Hepatic stellate cell (primary cell): ENCODE measurements around the gene ZFR.
"Not testable (repeated sequence)": the region's sequence is repeated elsewhere in the genome, so short reads cannot be mapped to it uniquely, and the experiment has no call there.

Experiments
- DNase-seq: peaks from one replicate; pipeline ENCODE4 v3.0.0; 2011; ENCODE audit warnings: low spot score

Gene ZFR

GRCh38 chr5:32357658-32358057, 86.9 kb downstream of the ZFR start:
- no peak for DNase-seq

DNA sequence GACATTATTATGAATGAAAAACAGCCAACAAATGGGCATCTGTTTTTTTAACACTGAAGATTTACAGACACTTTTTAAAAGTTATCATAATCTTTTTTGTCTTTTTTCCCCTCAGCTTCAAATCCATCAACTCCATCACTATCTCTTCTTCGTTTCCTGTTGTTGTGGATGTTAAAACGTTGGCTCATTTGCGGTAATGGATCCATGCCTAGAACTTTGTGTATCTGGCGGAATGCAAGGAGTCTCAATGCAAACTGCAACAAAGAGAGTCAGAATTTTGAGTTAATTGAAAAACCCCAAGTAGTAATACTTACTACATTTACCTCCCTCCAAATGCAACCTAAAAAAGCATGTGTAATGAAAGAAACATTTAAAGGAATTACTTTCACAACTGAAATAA, 88.9 kb downstream of the ZFR start:
- DNase-seq: no peak

DNA sequence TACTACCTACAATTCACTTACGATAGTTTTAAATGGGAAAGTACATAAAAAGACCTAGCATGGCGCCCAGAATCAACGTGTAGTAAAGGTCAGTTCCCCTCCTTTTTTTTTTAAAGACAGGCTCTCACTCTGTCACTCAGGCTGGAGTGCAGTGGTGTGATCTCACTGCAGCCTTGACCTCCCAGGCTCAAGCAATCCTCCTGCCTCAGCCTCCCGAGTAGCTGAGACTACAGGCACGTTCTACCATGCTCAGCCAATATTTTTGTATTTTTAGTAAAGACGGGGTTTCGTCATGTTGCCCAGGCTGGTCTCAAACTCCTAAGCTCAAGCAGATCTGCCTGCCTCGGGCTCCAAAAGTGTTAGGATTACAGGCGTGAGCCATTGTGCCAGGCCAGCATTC, 91.1 kb downstream of the ZFR start:
- DNase-seq: no peak

- no peak for DNase-seq
Measured at GRCh38 chr5:32352685-32353084, 91.9 kb downstream of the ZFR start.

GRCh38 chr5:32346869-32347268, 97.7 kb downstream of the ZFR start:
- no peak for DNase-seq

DNA sequence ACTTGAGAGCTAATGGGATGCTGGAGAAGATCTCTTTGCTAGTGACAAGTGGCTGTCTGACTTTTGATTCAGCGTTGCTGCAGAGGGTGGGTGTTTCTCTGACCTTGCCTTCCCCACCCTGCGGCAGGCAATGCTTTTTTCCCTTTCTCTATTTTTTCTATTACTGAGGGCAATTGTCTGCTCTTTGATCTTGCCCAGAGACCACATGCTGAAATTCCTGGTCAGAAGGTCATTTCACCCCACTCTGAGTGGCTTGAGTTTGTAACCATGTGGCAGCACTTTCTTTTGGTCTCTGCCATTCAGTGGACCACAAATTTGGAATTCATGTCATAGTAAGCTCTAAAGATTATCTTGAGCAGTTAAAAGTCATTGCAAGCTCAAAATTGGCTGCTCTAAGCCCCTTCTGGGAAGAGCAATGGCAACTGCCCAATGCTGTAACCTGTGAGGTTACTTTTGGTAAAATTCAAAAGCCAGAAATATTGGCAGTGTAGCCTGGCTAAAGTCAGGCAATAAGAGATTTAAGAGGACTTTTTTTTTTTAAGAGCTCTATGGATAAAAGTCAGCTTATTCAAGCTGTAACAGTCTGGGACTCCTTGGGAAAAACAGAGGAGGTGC, 101.4 kb downstream of the ZFR start:
- DNase-seq: no peak

DNA sequence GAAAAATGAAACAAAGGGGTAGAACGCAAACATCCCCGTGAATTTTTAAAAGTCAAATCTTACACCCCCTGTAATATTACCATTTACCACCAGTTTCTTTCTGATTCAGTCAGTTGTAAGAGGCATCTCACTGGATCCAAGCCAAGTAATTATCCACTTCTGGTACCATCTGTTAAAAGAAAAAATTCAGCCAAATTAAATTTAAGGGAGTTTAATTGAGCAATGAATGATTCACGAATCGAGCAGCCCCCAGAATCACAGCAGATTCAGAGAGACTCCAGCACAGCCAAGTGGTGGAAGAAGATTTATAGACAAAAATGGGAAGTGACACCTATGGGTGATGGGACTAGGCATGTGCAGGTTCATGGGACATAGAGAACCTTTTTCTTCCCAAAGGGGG, 101.9 kb downstream of the ZFR start:
- DNase-seq: no peak

GRCh38 chr5:32339878-32340277, 104.7 kb downstream of the ZFR start:
- no peak for DNase-seq

DNA sequence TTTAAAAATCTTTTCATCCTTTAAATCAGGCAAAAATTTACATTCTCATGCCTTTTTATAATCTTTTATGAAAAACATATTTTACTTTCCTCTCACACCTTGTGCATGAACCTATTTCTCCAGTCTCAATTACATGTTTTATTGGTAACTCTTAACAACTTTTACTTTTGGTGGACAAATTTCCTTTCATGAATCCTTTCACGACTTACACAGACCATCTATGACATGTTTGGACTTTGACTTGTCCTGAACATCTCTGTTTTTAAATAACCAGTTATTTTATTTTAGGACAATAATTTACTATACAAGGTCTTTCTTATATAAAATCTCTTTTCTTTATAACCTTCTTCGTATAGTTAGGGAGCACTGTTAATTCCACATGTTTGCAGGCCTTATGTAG, 105.3 kb downstream of the ZFR start:
- no peak for DNase-seq

DNA sequence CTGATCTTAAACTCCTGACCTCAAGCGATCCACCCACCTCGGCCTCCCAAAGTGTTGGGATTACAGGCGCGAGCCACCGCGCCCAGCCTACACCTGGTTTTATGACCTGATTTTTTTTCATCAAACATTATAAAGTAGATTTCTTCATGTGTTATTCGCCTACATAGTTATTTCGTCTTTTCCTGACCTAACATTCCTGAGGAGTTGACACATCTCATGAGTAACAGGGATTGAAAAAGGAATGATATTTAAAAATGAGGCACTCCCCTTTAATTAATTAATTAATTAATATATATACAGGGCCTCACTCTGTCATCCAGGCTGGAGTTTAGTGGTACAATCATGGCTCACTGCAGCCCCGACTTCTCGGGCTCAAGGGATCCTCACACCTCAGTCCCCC, 111.6 kb downstream of the ZFR start:
- DNase-seq: peak; percentile 40

DNA sequence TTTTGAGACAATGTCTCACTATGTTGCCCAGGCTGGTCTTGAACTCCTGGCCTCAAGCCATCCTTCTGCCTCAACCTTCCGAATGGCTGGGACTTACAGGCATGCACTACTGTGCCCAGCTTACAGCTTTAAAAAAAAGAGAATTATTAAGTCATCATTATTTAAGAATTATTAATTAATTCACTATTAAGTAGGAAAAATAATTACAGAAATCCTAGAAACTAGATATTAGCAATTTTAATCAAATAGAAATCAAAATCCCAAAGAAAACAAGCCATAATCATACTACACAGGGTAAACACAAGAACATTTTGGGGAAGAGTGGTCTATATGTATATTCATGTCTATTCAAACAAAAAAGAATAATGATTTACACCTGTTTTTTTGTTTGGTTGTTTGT, 112.2 kb downstream of the ZFR start:
- DNase-seq: no peak

- no peak for DNase-seq
Measured at GRCh38 chr5:32331935-32332274, 112.6 kb downstream of the ZFR start.

GRCh38 chr5:32331217-32331934, 113.2 kb downstream of the ZFR start:
- no peak for DNase-seq

- DNase-seq: no peak
Measured at GRCh38 chr5:32330126-32330971, 114.2 kb downstream of the ZFR start.

GRCh38 chr5:32329395-32329834, 115.1 kb downstream of the ZFR start:
- peak; percentile 73 for DNase-seq

DNA sequence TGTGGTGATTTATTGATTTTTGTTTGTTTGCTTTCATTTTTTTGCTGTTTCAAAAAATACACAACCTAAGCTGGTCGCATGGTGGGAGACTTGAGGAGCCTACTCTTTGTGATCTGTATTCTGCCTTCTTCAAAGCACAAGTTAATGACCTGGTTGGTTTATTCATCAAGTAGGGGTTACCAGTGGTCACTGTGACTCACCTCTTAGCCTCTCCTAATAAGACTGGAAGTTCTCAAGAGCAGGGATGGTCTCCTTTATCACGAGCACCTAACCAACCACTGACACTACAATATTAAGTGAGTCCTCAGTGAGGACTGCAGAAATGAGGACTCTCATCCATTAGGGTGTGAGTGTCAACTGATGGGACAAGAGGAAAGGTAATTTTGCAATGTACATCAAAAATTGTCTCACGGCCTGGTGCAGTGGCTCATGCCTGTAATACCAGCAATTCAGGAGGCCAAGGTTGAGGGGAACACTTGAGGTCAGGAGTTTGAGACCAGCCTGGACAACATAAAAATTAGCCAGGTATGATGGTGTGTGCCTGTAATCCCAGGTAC, 118.2 kb downstream of the ZFR start:
- DNase-seq: peak; percentile 34

DNA sequence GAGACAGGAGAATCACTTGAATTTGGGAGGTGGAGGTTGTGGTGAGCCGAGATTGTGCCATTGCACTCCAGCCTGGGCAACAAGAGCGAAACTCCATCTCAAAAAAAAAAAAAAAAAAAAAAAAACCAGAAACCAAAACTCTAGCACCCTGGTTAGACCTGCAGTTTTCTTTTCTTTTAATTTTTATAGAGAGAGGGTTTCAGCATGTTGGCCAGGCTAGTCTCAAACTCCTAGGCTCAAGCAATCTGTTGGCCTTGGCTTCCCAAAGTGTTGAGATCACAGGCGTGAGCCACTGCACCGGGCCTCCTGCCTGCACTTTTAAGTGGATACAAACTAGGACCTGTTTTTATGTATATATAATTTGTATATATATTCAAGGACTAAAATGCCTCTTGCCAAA, 118.9 kb downstream of the ZFR start:
- no peak for DNase-seq

GRCh38 chr5:32325062-32325461, 119.5 kb downstream of the ZFR start:
- peak; percentile 48 for DNase-seq

DNA sequence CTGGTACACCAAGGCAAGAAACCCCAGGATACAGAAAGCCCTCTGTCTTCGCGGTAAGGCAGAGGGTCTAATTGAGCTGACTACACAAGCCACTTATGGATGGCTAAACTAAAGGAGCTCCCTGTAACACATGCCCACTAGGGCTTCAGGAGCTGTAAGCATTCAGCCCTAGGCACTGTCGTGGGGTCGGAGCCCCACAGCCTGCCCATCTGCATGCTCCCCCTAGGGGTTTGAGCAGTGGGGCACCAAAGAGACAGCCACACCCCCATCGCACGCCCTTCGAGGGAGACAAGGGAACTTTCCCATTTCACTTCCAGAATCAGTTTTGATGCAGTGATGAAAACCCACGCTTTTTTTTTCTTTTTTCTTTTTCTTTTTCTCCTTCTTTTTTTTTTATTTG, 120.8 kb downstream of the ZFR start:
- no peak for DNase-seq

DNA sequence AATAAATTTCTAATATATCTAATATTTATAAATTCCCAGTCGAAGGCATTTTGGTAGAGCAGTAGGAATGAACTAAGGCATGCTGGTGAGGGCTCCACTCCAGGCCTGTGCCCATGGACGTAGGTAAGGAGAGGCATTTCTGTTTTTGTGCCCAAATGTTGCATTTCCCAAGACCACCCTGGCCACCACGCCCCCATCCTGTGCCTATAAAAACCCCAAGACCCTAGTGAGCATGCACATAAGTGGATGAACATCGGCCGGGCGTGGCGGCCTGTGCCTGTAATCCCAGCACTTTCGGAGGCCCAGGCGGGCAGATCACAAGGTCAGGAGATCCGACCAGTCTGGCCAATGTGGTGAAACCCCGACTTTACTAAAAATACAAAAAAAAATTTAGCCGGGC, 121.7 kb downstream of the ZFR start:
- DNase-seq: no peak

- not testable (repeated sequence) for DNase-seq
Measured at GRCh38 chr5:32321787-32322186, 122.8 kb downstream of the ZFR start.

- DNase-seq: no peak
Measured at GRCh38 chr5:32320576-32320975, 124.0 kb downstream of the ZFR start.
